ENCODE results near the gene HOXA5.

Gene HOXA5

GRCh38 chr7:27174874-27175625, 31.6 kb upstream of the HOXA5 start:
- Mint-ChIP-seq H3K36me3 (ENCODE audit: low read depth) (peaks cover 25% of the 10 kb centered on the region), H3K9me3 (no peaks in the 10 kb centered on the region), H3K4me3 (peak overlapping the region; percentile 97), H3K27ac (peak overlapping the region; percentile 95), H3K4me1 (peaks cover 75% of the 10 kb centered on the region), H3K27me3 (ENCODE audit: low read depth, poor library complexity) (peaks cover 41% of the 10 kb centered on the region)
- no peak for TF ChIP-seq CTCF (IDR thresholded peaks at IDR 0.05)
- peak; percentile 36 for DNase-seq

GRCh38 chr7:27173956-27174873, 30.7 kb upstream of the HOXA5 start, which contains the start of gene HOXA10:
Gene HOXA10, minus strand, starts transcription at chr7:27174320. Its CDS starts 14 bp downstream, at chr7:27174306.
- H3K27ac Mint-ChIP-seq = peak within 1 kb of the TSS; percentile 95

GRCh38 chr7:27173511-27173955, 30.1 kb upstream of the HOXA5 start:
- no peak for TF ChIP-seq CTCF (IDR thresholded peaks at IDR 0.05)
- H3K27ac Mint-ChIP-seq = no peak overlapping the region
- DNase-seq = peak; percentile 33
- H3K4me1 Mint-ChIP-seq = peaks cover 60% of the 10 kb centered on the region
- H3K27me3 Mint-ChIP-seq (ENCODE audit: low read depth, poor library complexity) = peaks cover 30% of the 10 kb centered on the region
- H3K9me3 Mint-ChIP-seq = no peaks in the 10 kb centered on the region
- H3K36me3 Mint-ChIP-seq (ENCODE audit: low read depth) = peaks cover 32% of the 10 kb centered on the region
- H3K4me3 Mint-ChIP-seq = peak overlapping the region; percentile 56

More at GRCh38 chr7:27173956-27174873, 30.7 kb upstream of the HOXA5 start, which contains the start of gene HOXA10:
- Mint-ChIP-seq H3K4me3 (peak within 1 kb of the TSS; percentile 97), H3K36me3 (ENCODE audit: low read depth) (peaks cover 26% of the 10 kb centered on the region), H3K27me3 (ENCODE audit: low read depth, poor library complexity) (peaks cover 34% of the 10 kb centered on the region), H3K4me1 (peaks cover 67% of the 10 kb centered on the region), H3K9me3 (no peaks in the 10 kb centered on the region)
- TF ChIP-seq CTCF (IDR thresholded peaks at IDR 0.05) = no peak
- peak; percentile 74 for DNase-seq

GRCh38 chr7:27172823-27173510, 29.5 kb upstream of the HOXA5 start:
- peaks cover 38% of the 10 kb centered on the region for H3K36me3 Mint-ChIP-seq (ENCODE audit: low read depth)
- no peaks in the 10 kb centered on the region for H3K9me3 Mint-ChIP-seq
- H3K27ac Mint-ChIP-seq = peak overlapping the region; percentile 100
- DNase-seq = peak; percentile 69
- H3K4me1 Mint-ChIP-seq = peaks cover 57% of the 10 kb centered on the region
- TF ChIP-seq CTCF (IDR thresholded peaks at IDR 0.05) = no peak
- H3K4me3 Mint-ChIP-seq = peak overlapping the region; percentile 97
- H3K27me3 Mint-ChIP-seq (ENCODE audit: low read depth, poor library complexity) = peaks cover 26% of the 10 kb centered on the region

- no peaks in the 10 kb centered on the region for H3K9me3 Mint-ChIP-seq
- peak overlapping the region; percentile 100 for H3K27ac Mint-ChIP-seq
- no peak for TF ChIP-seq CTCF (IDR thresholded peaks at IDR 0.05)
- peaks cover 57% of the 10 kb centered on the region for H3K4me1 Mint-ChIP-seq
- H3K27me3 Mint-ChIP-seq (ENCODE audit: low read depth, poor library complexity) = peaks cover 21% of the 10 kb centered on the region
- peaks cover 44% of the 10 kb centered on the region for H3K36me3 Mint-ChIP-seq (ENCODE audit: low read depth)
- DNase-seq = peak; percentile 17
- peak overlapping the region; percentile 97 for H3K4me3 Mint-ChIP-seq
Observed at GRCh38 chr7:27172315-27172774, 28.9 kb upstream of the HOXA5 start.

Measured in nephron progenitor cell (in vitro differentiated cells).